ENCODE results near the gene SSR1. TPM values are rescaled to one million over a fixed set of nuclear protein-coding genes. Genes with fewer than 3 reads are reported as not detected.
A peak's percentile ranks its signal among the peaks of the same experiment; 100 is the strongest.

The SSR1 gene
- total and polyA plus RNA-seq, 9 of the 15 experiments (the other 6 are each of a cell fraction or from before 2014, with no cell fraction given): 87.7 to 220 (median 144) TPM

DNA sequence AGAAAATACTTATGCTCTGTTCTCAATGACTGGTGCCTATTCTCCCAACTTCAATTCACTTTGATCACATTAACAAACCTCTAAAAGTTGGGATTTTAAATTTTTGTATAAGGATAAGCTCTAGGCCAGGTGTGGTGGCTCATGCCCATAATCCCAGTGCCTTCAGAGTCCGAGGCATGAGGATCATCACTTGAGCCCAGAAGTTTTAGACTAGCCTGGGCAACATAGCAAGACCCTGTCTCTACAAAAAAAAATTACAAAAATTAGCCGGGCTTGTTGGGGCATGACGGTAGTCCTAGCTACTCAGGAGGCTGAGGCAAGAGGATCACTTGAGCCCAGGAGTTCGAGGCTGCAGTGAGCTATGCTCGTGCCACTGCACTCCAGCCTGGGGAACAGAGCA is 3.9 kb downstream of the SSR1 start:
- H3K4me2 ChIP-seq (ENCODE audit: insufficient read depth, low read length): no peak overlapping the region
- ATAC-seq: no peak
- POLR2A ChIA-PET: interaction anchor here (1.0 kb wide), 1 partner anchor 30 kb away, joined by 5 read pairs; no protein-coding TSS in a partner anchor

DNA sequence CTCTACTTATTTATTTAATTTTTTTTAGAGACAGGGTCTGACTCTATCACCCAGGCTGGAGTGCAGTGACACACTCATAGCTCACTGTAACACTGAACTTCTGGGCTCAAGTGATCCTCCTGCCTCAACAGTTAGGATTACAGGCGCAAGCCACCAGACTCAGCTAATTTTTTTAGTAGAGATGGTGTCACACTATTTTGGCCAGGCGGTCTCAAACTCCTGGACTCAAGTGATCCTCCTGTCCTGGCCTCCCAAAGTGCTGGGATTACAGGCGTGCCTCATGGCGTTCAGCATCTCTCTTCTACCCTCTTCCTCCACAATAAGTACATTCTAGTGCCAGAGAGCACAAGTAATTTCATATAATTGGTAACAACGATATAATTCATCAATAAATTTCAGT is 5.5 kb downstream of the SSR1 start:
- Histone ChIP-seq H3K9me1 (ENCODE audit: control insufficient read depth, insufficient read depth, low read length) (no peaks in the 10 kb centered on the region), H3K4me2 (ENCODE audit: insufficient read depth, low read length) (no peak overlapping the region), H3K79me2 (ENCODE audit: control insufficient read depth, insufficient read depth, low read length) (peaks cover 80% of the 10 kb centered on the region), H3K9ac (ENCODE audit: insufficient read depth in 1 of 2, low read depth in 2 of 2, low read length in 2 of 2) (no peak overlapping the region), H3K9me3 (replicated peaks; ENCODE audit: control insufficient read depth, insufficient read depth, low read depth, low read length) (no peaks in the 10 kb centered on the region), H2AFZ (ENCODE audit: low read depth, low read length) (no peak overlapping the region), H4K20me1 (replicated peaks; ENCODE audit: control insufficient read depth, insufficient read depth, low read length) (no peaks in the 10 kb centered on the region; the same call in 1 of the 2 replicates), H3K4me3 (no peak overlapping the region), H3K36me3 (ENCODE audit: control insufficient read depth, insufficient read depth, low read length) (peaks cover 81% of the 10 kb centered on the region), H3K4me1 (replicated peaks in 1 of 2; ENCODE audit: control insufficient read depth in 2 of 2, insufficient read depth in 2 of 2, low read length in 2 of 2) (peaks cover 8% of the 10 kb centered on the region in 2 experiments; a peak in 4 of 5 replicates), H3K27me3 (ENCODE audit: control insufficient read depth in 2 of 2, insufficient read depth in 2 of 2, low read length in 2 of 2) (no peaks in the 10 kb centered on the region), H3K27ac (ENCODE audit: extremely low read depth, low read depth, low read length) (no peak overlapping the region)
- DNase-seq (ENCODE audit: extremely low read depth in 1 of 4, low spot score in 3 of 4) (no peak), FAIRE-seq (no peak), ATAC-seq (no peak)
- intact Hi-C loops (cut with micrococcal nuclease): no loop called here
- ChIA-PET POLR2A (interaction anchor here (1.2 kb wide), 1 partner anchor 8 kb away, joined by 4 read pairs; no protein-coding TSS in a partner anchor), CTCF (ENCODE audit: low intra/inter-chr PET ratio) (no interaction called here)
- no TSS peak for BruUV-seq (replicated peaks)
- WGBS (ENCODE audit: insufficient coverage, low coverage, missing lambda C conversion rate): 94% methylated on average over 5 of the region's 5 CpGs
- in situ Hi-C loops (cut with MboI): no loop called here
- TF ChIP-seq POLR2AphosphoS2 (IDR thresholded peaks at IDR 0.05; ENCODE audit: low read length) (no peak), SRSF3 (IDR thresholded peaks at IDR 0.05; ENCODE audit: insufficient read depth, low read length) (no peak), U2AF2 (optimal IDR thresholded peaks at IDR 0.05; ENCODE audit: low read depth, low read length) (no peak), NFRKB (IDR thresholded peaks at IDR 0.05; ENCODE audit: low read depth) (no peak), NRF1 (conservative IDR thresholded peaks at IDR 0.05 in 1 of 2, IDR thresholded peaks at IDR 0.05 in 1 of 2) (no peak), DACH1 (IDR thresholded peaks at IDR 0.05; ENCODE audit: partially characterized antibody) (no peak), NEUROD1 (IDR thresholded peaks at IDR 0.05; ENCODE audit: borderline replicate concordance, low read depth, low read length, partially characterized antibody) (no peak), ZNF77 (CRISPR knock-in tag; IDR thresholded peaks at IDR 0.05) (no peak), LARP7 (IDR thresholded peaks at IDR 0.05) (no peak), NELFE (IDR thresholded peaks at IDR 0.05; ENCODE audit: insufficient read depth, insufficient read length) (no peak), CBX2 (IDR thresholded peaks at IDR 0.05; ENCODE audit: insufficient read depth, low read length, poor library complexity, severe bottlenecking) (no peak), PATZ1 (CRISPR knock-in tag; IDR thresholded peaks at IDR 0.05; ENCODE audit: borderline replicate concordance) (no peak), KLF1 (tag; IDR thresholded peaks at IDR 0.05) (no peak)

More for the DNA sequence above, 3.9 kb downstream of the SSR1 start:
- H3K27me3 ChIP-seq (ENCODE audit: control insufficient read depth in 2 of 2, insufficient read depth in 2 of 2, low read length in 2 of 2): no peaks in the 10 kb centered on the region
- no peaks in the 10 kb centered on the region for H3K9me1 ChIP-seq (ENCODE audit: control insufficient read depth, insufficient read depth, low read length)
- peaks cover 67% of the 10 kb centered on the region for H3K36me3 ChIP-seq (ENCODE audit: control insufficient read depth, insufficient read depth, low read length)
- H3K79me2 ChIP-seq (ENCODE audit: control insufficient read depth, insufficient read depth, low read length): peaks cover 84% of the 10 kb centered on the region
- no peak overlapping the region for H3K4me3 ChIP-seq
- H3K9me3 ChIP-seq (replicated peaks; ENCODE audit: control insufficient read depth, insufficient read depth, low read depth, low read length): no peaks in the 10 kb centered on the region
- in situ Hi-C loops (cut with MboI): no loop called here
- WGBS (ENCODE audit: insufficient coverage, low coverage, missing lambda C conversion rate): 98% methylated on average over 5 of the region's 5 CpGs
- FAIRE-seq: no peak
- no peak overlapping the region for H2AFZ ChIP-seq (ENCODE audit: low read depth, low read length)
- TF ChIP-seq PML (IDR thresholded peaks at IDR 0.05; ENCODE audit: low read length) (0 out of 2 replicates have a peak, but pooled peaks have one; percentile 20), ZFPM2 (CRISPR knock-in tag; IDR thresholded peaks at IDR 0.05) (0 out of 2 replicates have a peak, but pooled peaks have one; percentile 33), ZNF121 (CRISPR knock-in tag; conservative IDR thresholded peaks at IDR 0.05) (peak; percentile 23; the same call in 1 of the 2 replicates), TCF15 (CRISPR knock-in tag; IDR thresholded peaks at IDR 0.05) (no peak)
- intact Hi-C loops (cut with micrococcal nuclease): no loop called here
- H3K27ac ChIP-seq (ENCODE audit: extremely low read depth, low read depth, low read length): no peak overlapping the region
- DNase-seq (ENCODE audit: extremely low read depth in 1 of 4, low spot score in 3 of 4): no peak
- BruUV-seq (replicated peaks): no TSS peak
- CTCF ChIA-PET (ENCODE audit: low intra/inter-chr PET ratio): interaction anchor here (0.7 kb wide), 1 partner anchor 591 kb away, joined by 3 read pairs; no protein-coding TSS in a partner anchor
- no peak overlapping the region for H3K9ac ChIP-seq (ENCODE audit: insufficient read depth in 1 of 2, low read depth in 2 of 2, low read length in 2 of 2)
- peaks cover 16% of the 10 kb centered on the region in 2 experiments; a peak in 4 of 5 replicates for H3K4me1 ChIP-seq (replicated peaks in 1 of 2; ENCODE audit: control insufficient read depth in 2 of 2, insufficient read depth in 2 of 2, low read length in 2 of 2)
- H4K20me1 ChIP-seq (replicated peaks; ENCODE audit: control insufficient read depth, insufficient read depth, low read length): no peaks in the 10 kb centered on the region; the same call in 1 of the 2 replicates
